NCI-H524 (cell line): ENCODE results near the gene CCDC200.
"Not testable (repeated sequence)": the region's sequence is repeated elsewhere in the genome, so short reads cannot be mapped to it uniquely, and the experiment has no call there.

Source experiments
- DNase-seq, 2 experiments: peaks; one replicate each; lab custom pipeline; 2025; lab: John Stamatoyannopoulos, UW

The CCDC200 gene

DNA sequence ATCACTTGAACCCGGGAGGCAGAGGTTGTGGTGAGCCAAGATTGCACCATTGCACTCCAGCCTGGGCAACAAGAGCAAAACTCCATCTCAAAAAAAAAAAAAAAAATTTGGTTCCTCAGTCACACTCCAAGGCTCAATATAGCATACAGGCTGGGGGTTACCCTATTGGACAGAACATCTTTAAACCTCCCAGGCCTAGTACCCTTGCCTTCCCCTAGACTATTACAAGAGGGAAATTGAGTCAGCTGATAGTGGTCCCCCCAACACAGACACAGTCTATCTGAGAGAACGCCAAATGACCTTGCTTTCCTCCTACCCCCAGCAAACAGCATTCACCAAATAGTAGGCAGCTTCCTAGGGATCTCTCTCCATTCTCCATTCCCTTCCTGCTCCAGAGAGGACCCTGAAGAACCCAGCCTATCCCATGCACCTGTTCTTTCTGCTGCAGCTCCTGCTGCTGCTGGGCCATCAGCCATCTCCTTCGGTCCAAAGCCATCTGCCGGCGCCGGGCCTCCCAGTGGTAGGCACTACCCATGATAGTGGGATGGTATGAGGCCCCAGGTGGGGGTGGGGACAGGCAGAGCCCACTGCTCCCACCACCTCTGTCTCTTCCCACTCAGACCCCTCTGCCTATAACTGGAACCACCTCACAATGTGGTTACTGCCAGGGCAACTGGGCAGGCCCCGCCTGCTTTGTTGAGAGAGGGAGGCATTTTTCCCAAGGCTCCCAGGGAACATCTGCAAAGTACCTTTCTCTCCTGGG lies at the start of gene CCDC200:
TSS of gene CCDC200 (minus strand) at position 604 of the 763 bp plus-strand sequence. CDS start at position 535, 69 bp downstream.
- DNase-seq = not testable (repeated sequence)

DNA sequence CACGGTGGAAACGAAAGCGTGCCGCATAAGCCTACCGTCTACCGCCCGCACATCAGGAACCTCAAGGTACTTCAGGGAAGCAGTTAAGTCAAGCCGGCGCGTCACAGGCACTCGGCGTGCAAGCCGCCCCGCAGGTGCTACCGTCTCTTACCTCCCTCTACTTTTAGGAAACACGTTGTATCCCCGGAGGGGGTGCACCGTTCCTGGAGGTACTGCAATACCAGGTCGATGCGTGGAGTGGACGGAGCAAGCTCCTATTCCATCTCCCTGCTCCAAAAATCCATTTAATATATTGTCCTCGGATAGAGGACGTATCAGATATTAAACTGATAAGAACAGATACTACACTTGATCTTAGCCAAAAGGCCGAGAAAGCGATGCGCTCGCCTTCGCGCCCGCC lies 44.5 kb upstream of the CCDC200 start:
- not testable (repeated sequence) for DNase-seq

DNA sequence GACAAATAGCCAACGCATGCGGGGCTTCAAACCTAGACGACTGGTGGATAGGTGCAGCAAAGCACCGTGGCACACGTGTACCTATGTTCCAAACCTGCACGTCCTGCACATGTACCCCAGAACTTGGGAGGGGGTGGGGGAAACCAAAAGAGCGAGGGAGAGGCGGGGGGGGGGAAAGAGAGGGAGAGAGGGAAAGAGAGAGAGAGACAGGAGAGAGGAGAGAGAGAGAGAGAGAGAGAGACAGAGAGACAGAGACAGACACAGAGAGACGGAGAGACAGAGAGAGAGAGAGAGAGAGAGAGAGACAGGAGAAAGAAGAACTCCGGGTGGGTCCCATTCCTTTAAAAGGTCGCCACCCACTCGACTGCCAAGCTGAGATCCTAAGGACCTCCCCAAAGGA lies 44.1 kb upstream of the CCDC200 start:
- not testable (repeated sequence) for DNase-seq

DNA sequence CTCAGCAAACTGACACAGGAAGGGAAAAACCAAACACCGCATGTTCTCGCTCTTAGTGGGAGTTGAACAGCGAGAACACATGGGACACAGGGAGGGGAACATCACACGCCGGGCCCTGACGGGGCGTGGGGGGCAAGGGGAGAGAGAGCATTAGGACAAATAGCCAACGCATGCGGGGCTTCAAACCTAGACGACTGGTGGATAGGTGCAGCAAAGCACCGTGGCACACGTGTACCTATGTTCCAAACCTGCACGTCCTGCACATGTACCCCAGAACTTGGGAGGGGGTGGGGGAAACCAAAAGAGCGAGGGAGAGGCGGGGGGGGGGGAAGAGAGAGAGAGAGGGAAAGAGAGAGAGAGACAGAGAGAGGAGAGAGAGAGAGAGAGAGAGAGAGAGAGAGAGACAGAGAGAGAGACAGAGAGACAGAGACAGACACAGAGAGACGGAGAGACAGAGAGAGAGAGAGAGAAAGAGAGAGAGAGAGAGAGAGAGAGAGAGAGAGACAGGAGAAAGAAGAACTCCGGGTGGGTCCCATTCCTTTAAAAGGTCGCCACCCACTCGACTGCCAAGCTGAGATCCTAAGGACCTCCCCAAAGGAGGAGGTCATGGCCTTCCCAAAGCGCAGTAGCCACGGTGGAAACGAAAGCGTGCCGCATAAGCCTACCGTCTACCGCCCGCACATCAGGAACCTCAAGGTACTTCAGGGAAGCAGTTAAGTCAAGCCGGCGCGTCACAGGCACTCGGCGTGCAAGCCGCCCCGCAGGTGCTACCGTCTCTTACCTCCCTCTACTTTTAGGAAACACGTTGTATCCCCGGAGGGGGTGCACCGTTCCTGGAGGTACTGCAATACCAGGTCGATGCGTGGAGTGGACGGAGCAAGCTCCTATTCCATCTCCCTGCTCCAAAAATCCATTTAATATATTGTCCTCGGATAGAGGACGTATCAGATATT lies 42.4 kb upstream of the CCDC200 start:
- not testable (repeated sequence) for DNase-seq

DNA sequence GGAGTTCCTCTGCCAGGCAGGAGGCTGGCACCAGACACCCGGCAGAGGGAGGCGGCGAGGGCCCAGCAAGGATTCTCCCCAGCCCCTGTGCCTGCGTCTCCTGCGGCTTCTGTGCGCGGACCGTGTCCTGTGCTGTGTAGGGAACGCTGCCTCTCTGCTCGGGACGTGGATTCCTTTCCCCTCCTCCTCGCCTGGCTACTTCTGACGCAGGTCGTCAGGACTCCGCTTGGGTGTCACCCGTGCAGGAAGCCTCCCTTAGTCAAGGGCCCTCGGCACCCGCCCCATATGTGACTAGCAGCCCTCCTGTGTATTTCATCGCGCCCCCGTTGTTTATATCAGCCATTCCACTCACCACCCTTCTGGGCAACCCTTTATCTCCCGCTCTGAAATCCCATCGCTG lies 18.0 kb upstream of the CCDC200 start:
- not testable (repeated sequence) for DNase-seq

DNA sequence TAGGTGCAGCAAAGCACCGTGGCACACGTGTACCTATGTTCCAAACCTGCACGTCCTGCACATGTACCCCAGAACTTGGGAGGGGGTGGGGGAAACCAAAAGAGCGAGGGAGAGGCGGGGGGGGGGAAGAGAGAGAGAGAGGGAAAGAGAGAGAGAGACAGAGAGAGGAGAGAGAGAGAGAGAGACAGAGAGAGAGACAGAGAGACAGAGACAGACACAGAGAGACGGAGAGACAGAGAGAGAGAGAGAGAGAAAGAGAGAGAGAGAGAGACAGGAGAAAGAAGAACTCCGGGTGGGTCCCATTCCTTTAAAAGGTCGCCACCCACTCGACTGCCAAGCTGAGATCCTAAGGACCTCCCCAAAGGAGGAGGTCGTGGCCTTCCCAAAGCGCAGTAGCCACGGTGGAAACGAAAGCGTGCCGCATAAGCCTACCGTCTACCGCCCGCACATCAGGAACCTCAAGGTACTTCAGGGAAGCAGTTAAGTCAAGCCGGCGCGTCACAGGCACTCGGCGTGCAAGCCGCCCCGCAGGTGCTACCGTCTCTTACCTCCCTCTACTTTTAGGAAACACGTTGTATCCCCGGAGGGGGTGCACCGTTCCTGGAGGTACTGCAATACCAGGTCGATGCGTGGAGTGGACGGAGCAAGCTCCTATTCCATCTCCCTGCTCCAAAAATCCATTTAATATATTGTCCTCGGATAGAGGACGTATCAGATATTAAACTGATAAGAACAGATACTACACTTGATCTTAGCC lies 12.4 kb upstream of the CCDC200 start:
- not testable (repeated sequence) for DNase-seq

DNA sequence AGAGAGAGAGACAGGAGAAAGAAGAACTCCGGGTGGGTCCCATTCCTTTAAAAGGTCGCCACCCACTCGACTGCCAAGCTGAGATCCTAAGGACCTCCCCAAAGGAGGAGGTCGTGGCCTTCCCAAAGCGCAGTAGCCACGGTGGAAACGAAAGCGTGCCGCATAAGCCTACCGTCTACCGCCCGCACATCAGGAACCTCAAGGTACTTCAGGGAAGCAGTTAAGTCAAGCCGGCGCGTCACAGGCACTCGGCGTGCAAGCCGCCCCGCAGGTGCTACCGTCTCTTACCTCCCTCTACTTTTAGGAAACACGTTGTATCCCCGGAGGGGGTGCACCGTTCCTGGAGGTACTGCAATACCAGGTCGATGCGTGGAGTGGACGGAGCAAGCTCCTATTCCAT lies 11.2 kb upstream of the CCDC200 start:
- not testable (repeated sequence) for DNase-seq

DNA sequence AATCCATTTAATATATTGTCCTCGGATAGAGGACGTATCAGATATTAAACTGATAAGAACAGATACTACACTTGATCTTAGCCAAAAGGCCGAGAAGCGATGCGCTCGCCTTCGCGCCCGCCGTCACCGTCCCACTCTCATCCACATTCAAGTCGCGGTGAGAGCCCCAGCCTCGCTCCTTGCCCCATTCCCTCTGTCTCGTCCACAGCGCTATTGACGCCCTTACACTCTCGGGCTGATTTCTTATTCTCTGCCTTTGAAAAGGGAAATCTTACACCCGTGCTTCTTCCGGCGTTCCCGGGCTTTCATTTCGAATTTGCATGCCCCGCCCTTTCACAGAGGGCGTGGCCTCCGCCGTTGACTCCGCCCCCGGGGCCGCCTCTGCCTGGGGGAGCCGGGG lies 5.5 kb upstream of the CCDC200 start, which contains the start of gene RNU2-1:
TSS of gene RNU2-1 (minus strand) at position 101 of the 400 bp plus-strand sequence.
- not testable (repeated sequence) for DNase-seq

DNA sequence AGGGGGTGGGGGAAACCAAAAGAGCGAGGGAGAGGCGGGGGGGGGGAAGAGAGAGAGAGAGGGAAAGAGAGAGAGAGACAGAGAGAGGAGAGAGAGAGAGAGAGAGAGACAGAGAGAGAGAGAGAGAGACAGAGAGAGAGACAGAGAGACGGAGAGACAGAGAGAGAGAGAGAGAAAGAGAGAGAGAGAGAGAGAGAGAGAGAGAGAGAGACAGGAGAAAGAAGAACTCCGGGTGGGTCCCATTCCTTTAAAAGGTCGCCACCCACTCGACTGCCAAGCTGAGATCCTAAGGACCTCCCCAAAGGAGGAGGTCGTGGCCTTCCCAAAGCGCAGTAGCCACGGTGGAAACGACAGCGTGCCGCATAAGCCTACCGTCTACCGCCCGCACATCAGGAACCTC lies 4.8 kb upstream of the CCDC200 start:
- DNase-seq = not testable (repeated sequence)

DNA sequence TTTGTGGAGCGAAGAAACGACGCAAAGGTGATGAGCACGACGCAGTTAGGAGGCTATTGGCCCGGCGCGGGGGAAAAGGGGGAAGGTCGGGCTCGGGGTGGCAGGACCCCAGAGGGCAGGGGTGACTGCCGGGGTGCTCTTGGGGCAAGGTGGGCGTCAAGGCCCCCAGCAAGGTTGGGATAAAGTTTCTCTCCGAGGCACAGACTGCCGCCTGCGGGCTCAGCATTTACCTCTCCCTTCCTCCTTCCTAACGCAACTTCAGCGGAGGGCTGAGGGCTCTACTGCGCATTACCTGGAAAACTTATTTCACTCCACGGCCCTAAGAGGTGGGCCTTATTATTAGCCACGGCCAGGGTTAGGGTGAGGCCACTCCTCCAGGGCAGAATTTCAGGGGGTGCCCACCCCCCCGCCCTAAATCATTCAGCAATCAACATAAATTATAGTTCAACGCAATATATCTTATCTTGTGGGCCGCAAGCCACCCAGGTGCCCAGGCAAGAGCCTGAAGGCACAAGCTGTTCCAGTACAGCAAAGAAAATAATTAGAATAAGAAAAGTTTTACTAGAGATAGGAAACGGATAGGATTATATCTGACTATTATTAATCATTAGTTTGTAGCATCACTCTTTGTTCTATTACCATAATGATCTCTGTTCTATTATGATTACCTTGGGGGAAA lies 3.7 kb upstream of the CCDC200 start:
- DNase-seq = not testable (repeated sequence)

DNA sequence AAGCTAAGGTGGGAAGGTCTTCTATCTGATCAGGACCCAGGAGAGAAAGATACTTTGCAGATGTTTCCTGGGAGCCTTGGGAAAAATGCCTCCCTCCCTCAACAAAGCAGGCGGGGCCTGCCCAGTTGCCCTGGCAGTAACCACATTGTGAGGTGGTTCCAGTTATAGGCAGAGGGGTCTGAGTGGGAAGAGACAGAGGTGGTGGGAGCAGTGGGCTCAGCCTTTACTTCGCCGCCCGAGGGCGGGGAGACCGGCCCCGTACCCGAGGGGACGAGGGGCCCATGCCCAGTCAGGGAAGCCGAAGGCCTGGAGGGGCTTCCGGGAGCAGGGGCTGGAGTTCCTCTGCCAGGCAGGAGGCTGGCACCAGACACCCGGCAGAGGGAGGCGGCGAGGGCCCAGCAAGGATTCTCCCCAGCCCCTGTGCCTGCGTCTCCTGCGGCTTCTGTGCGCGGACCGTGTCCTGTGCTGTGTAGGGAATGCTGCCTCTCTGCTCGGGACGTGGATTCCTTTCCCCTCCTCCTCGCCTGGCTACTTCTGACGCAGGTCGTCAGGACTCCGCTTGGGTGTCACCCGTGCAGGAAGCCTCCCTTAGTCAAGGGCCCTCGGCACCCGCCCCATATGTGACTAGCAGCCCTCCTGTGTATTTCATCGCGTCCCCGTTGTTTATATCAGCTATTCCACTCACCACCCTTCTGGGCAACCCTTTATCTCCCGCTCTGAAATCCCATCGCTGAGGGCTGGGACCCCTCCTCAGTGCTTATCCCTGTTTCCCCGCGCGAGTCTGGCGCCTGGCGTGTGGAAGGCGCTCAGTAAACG lies 3.0 kb upstream of the CCDC200 start:
- DNase-seq = not testable (repeated sequence)

DNA sequence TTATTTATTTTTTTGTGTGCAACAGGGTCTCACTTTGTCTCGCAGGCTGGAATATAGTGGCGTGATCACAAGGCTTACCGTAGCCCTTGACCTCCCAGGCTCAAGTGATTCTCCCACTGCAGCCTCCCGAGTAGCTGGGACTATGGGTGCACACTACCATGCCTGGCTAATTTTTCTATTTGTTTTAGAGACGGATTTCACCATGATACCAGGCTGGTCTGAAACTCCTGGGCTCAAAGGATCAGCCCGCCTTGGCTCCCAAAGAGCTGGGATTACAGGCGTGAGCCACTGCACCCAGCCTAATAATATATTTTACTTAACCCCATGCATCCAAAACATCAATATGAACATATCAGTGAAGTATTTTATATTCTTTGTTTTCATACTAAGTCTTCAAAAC lies 2.0 kb downstream of the CCDC200 start:
- no peak for DNase-seq

DNA sequence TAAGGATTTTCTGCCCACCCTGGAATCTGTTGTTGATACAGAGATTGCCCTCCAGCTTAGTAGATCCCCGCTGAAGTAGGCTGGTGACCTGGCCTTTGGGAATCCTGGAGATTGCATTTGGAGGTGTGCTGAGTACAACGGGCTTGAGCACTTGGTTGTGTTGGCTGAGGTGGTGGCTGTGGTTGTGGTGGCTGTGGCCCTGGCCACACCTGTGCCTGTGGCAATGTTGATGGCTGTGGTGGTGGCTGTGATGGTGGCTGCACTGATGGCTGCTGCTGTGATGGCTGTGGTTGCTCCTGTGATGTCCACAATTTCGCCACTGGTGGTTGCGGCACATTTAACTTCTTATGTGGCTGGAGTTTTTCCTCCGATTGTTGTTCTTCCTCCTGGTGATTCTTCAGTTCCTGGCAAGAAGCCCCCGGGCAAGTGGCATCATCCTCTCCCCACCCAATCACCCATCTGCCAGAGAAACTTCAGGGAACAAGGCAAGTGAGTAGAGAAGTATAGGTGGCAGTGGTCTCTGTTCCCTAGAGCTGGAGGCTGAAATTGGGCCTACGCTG lies 4.2 kb downstream of the CCDC200 start:
- no peak for DNase-seq

DNA sequence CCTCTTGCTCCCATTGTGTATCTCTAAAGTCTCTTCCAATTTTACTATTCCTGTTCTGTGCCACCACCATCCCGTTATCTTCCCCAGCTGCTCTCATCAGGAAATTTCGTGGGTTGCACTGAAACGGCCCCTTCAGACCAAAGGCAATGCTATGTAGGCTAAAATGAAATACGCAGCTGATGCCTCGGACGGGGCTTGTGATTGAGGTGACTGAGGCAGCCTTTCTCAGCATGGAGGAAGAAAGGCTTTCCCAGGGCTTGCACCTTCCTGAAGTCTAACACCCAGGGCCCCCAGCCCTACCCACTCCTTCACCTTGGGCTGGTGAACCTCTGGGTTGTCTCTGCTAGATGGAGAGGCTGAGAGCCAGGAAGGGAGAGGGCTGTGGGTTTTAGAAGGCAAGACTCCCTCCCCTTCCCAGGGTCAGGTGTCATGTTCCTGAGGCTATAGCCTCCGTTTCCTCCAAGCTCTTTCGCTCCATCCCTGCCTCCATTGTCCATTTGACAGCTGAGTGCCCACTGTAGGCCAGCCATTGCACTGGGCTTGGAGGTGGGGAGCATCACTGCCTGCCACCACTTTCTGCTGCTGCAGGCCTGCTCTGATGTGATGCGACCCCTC lies 7.8 kb downstream of the CCDC200 start:
- no peak for DNase-seq

DNA sequence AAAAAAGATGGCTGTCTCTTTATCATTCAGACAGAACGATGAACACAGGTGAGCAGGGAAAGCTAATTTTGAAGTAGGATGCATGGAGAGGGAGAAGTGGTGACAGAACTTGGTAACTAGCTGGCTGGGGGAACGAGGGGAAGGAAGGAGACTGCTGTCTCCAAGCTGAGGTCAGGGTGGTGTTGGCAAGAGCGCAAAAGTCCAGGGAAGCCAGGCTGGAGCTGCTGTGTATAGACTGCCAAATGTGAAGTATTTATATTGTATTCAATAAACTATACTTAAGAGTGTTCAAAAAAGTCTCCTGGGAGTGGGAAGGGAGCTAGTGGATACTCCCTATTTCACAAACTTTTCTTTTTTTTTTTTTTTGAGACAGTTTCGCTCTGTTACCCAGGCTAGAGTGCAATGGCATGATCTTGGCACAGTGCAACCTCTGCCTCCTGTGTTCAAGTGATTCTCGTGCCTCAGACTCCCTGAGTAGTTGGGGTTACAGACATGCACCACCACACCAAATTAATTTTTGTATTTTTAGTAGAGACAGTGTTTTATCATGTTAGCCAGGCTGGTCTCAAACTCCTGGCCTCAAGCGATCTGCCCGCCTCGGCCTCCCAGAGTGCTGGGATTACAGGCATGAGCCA lies 8.6 kb downstream of the CCDC200 start:
- DNase-seq = no peak

DNA sequence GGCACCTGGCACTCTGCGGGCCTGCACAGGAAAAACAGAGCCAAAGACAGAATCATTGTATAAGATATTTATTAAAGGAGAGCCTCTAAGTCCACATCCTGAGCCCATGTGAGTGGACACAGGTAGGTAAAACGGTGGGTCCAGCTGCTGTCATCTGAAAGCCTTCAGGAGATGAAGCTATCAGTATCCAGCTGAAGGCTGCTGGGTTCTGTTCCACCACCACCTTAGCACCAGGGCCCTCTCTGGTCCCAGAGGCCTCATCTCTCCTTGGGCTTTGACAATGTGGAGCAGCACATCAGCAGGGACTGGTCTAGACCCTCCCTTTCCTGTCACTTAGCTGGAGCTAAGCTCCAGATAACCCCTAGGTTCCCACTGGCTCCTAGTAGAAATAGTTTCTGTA lies 9.4 kb downstream of the CCDC200 start:
- no peak for DNase-seq

DNA sequence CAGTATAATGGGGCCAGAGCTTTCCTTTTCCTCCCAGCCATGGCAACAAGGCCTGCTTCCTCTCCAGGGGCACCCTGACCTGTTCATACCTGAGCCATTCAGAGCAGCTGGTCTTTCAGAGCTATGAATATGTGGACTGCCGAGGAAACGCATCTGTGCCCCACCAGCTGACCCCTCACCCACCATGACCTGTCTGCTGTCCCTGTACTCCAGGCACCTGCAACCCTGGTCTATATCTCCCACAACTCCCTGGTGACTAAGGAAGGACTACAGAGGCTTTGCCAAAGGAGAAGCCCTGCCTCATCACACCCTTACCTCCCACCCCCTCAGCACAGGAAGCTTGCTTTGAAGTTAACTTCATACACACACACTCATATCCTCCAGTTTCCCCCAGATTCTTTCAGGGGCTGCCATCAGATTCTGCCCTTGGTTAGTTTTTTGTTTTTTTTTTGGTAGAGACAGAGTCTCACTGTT lies 10.8 kb downstream of the CCDC200 start:
- no peak for DNase-seq

DNA sequence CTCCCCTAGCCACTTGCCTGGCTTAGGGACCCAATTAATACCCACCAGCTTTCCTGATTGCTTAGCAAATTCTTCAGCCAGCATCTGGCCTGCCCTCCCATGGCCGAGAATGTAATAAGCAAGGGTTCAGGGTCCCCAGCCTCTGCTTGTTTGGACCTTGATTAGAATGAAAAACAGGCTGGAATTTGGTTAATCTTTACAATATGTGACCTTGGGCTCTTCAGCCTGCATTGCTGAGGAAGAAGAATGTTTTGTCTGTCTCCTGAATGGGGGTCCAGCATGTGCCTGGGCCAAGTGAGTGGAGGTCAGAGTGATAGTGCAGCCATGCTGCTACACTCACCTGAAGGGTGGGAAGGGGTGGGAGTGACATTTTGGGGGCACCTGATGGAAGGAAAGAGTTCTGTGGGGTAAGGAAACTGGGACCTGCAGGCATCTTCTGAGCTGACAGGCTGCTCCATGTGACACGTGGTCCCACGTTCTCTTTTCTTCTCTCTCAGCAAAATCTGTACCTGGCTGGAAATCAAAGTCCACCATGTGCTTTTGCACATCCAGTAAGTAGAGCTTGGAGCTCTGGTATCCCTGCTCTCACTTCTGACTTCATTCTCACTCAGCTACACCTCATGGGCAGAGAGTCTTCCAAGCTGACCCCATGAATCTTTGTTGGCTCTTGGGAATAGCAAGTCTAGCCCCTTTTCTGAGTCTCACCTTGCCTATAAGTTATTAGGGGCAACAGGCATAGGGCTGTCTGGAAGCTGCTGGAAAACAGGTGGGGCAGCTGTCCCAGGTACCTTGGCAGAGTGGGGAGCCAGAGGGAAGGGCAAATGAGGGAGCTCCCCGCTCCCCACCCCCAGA lies 11.4 kb downstream of the CCDC200 start:
- no peak for DNase-seq
